Fibroblast of lung (primary cell): ENCODE measurements around the gene GPR101.

ENCODE experiments used
- EZH2 ChIP-seq: IDR thresholded peaks from 2 replicates; pipeline ENCODE4 v1.5.1; 2012; ENCODE audit warnings: low read length, control low read depth, mild to moderate bottlenecking; ENCODE audit errors: missing control alignments
- TF ChIP-seq, protein P1 (sequence below), 2 donors: IDR thresholded peaks in 1 of 2; conservative IDR thresholded peaks in 1 of 2; 1 replicate in 1 of 2; 2 replicates in 1 of 2; pipeline ENCODE4 v1.5.1; 2011 to 2012; ENCODE audit warnings: low read length in 2 of 2, control low read depth in 1 of 2, inconsistent platforms in 1 of 2, low read depth in 1 of 2, mild to moderate bottlenecking in 1 of 2

DNA sequence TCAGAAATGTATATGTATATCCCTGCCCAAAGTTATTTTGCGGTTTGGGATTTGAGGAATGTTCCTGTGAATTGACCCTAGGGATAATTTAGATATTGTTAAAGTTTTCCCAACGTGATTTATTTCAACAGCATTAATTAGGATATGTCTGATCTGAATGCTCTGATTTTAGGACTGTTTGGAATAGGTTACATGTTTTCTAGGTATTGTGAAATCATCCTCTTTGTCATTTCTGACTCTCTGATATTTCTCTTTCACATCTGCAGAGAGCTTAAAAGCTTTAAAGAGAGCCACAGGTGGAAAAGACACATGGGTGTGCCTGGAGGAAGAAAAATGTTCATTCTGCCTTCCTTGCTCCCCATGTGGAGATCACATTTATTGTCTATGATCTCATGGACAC is 5.1 kb downstream of the GPR101 start:
- TF ChIP-seq, protein P1, sequence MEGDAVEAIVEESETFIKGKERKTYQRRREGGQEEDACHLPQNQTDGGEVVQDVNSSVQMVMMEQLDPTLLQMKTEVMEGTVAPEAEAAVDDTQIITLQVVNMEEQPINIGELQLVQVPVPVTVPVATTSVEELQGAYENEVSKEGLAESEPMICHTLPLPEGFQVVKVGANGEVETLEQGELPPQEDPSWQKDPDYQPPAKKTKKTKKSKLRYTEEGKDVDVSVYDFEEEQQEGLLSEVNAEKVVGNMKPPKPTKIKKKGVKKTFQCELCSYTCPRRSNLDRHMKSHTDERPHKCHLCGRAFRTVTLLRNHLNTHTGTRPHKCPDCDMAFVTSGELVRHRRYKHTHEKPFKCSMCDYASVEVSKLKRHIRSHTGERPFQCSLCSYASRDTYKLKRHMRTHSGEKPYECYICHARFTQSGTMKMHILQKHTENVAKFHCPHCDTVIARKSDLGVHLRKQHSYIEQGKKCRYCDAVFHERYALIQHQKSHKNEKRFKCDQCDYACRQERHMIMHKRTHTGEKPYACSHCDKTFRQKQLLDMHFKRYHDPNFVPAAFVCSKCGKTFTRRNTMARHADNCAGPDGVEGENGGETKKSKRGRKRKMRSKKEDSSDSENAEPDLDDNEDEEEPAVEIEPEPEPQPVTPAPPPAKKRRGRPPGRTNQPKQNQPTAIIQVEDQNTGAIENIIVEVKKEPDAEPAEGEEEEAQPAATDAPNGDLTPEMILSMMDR (conservative IDR thresholded peaks at IDR 0.05 in 1 of 2, IDR thresholded peaks at IDR 0.05 in 1 of 2; ENCODE audit: low read depth in 1 of 2, low read length in 2 of 2), result no peak
- TF ChIP-seq EZH2, result no peak
